HepG2 (cell line): ENCODE results near the gene ELF1.

Source experiments
- E2F1 ChIP-seq: sonication (generic); formaldehyde crosslinking; IDR thresholded peaks from 2 replicates; pipeline ENCODE4 v1.5.0; 2020; ENCODE audit warnings: missing genetic modification reagents
- HCFC1 ChIP-seq: fragments of 150-350 bp; IDR thresholded peaks from 2 replicates; pipeline ENCODE4 v1.6.1; 2014; ENCODE audit warnings: low read depth, low read length
- PAX8 ChIP-seq: sonication (generic); formaldehyde crosslinking; IDR thresholded peaks from 2 replicates; pipeline ENCODE4 v1.8.0; 2022; ENCODE audit warnings: mild to moderate bottlenecking, missing genetic modification reagents, borderline replicate concordance

DNA sequence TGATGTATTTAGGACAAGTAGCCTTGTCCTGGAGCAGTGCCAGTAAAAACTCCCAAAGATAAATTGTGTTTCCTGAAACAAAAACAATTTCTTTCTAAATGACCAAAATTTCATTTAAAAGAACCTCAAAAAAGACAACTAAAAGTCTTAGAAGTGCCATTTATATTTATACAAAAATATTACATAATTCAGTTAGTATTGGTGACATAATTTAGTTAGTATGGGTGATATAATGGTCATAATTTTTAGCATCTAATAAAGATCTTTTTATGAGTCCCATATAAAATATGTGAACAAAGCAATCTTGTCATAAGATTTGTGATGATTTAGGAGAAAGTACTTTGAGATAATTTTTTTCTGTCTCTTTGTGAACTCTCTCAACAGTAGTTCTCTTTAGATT, 76.0 kb downstream of the ELF1 start:
- TF ChIP-seq E2F1 (no peak), HCFC1 (no peak), PAX8 (CRISPR knock-in tag) (no peak)
